GM18520 (cell line): ENCODE data around the gene FARP2.
"Not testable (repeated sequence)": the region's sequence is repeated elsewhere in the genome, so short reads cannot be mapped to it uniquely, and the experiment has no call there.

Experiments used
- ATAC-seq: cut with Tn5 transposase; IDR thresholded peaks from one replicate; pipeline ENCODE4 v1.9.1; 2021; ENCODE audit not compliant: unreplicated experiment

FARP2 gene

GRCh38 chr2:241451840-241452506 is 95.9 kb downstream of the FARP2 start:
- ATAC-seq = no peak

- not testable (repeated sequence) for ATAC-seq
These were observed 97.8 kb downstream of the FARP2 start for GRCh38 chr2:241453919-241454318.

DNA sequence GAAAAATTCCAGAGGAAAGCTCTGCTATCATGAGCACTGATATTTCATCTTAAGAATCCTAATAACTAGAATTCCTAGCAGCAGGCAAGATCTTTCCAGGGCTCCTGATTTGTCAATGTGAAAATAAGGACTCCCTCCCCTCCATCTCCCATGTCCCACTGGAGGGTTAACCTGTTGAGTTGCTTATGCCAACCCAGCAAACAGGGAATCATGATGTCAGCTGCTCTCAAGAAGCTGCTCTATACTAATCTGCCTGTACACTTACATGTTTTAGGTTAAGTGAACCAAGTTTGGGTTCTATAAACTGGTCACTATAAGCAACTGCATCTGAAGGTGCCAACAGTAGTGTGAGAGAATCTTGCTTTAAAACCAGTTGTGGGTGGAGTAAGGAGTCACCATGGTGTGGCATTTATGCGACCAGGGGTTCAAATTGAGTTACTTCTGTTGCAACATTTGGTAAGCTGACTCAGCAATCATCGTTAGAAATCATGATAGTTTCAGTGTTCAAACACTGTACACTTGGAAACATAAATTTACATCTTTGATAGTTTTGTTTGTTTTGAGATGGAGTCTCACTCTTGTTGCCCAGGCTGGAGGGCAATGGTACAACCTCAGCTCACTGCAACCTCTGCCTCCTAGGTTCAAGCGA is 98.9 kb downstream of the FARP2 start:
- ATAC-seq = no peak

DNA sequence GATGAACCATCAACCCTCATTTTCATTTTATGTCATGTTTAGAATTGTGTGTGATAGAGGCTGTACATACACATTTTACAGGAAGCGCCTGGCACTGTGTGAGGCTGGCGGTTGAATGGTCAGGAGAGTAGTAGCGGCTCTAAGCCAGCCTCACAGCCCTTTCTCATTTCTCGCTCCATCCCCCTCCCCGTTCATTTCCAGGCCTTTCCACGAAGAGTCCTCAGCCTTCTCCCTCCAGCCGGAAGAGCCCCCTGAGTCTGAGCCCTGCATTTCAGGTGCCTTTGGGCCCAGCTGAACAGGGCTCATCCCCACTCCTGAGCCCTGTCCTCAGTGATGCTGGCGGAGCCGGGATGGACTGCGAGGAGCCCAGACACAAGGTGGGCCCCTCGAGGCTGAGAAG is 100.5 kb downstream of the FARP2 start:
- no peak for ATAC-seq

DNA sequence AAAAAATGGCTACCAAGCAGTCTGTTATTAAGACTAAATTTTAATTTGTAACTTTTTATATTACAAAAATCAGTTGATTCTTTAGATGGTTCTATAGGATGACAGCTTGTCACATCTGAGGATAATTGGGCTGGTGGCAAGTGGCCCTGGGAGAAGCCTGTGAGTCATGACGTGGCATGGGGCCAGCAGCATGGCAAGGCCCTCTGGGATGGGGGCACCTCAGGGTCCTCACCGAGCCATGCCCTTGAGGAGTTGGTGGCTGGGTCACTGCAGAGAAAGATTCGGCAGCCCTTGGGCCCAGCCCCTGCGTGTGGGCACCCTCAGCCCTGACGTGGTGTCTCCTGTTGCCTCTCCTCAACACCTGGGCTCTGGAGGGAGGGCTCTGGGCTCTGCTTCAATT is 102.6 kb downstream of the FARP2 start:
- ATAC-seq = no peak

DNA sequence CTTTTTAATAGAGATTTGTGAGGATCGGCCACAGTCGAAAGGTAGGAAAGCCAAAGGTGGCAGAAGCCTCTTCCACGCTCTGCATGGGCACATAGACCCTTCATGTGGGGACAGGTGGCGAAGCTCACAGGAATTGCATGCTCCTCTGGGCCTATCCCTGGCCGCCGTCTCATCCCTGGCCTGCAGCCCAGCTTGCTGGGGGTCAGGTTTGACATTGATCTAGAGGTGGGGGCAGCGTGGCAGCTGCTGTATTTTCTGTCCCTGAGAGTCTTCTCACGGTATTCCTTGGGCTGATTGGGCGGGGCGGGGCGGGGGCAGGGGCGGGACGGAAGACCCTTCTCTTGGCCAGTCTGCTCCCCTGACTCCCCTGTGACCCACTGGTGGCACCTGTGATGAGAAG is 103.4 kb downstream of the FARP2 start:
- ATAC-seq = no peak

DNA sequence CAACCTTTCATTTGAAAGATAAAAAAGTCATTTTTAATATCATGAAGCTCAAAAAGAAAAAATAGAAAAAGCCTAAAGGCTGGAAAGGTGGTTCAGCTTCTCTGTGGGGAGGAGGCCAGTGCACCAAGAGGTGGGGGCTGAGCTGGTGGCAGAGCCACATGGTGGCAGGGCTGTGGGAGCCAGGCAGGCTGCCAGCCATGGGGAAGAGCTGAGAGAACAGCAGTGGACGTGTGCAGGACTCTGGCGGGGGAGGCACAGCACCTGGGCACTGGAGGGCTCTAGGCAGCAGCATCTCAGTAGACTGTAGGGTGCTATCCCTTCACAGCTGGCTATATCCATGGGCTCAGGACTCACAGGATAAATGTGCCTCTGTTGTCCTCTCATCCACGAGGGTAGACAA is 104.5 kb downstream of the FARP2 start:
- no peak for ATAC-seq

- ATAC-seq = no peak
These were observed 105.9 kb downstream of the FARP2 start for GRCh38 chr2:241461693-241462677.

GRCh38 chr2:241463276-241464135 is 107.4 kb downstream of the FARP2 start:
- ATAC-seq = no peak

GRCh38 chr2:241465543-241465942 is 109.5 kb downstream of the FARP2 start:
- ATAC-seq = no peak

GRCh38 chr2:241466230-241466629 is 110.1 kb downstream of the FARP2 start:
- ATAC-seq = no peak

- no peak for ATAC-seq
These were observed 111.8 kb downstream of the FARP2 start for GRCh38 chr2:241467777-241468475.

GRCh38 chr2:241468476-241468781 is 112.3 kb downstream of the FARP2 start:
- ATAC-seq = no peak

DNA sequence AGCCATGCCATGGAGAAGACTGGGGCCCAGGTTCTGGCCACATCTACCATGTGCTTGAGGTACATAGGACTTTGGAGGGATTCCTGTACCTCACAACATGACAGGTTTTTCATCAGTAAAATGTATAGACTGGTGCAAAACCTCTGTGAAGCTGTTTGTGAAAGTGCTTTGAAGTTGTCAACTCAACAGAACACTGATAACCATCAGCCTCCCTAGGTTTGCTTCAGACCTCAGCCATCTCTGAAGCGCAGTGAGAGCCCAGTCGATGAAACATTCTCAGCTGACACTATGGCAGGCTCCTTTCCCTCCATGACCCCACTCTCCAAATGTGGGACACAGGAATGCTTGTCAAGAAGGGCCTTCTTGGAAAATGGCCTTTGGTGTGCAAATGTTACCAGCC is 113.7 kb downstream of the FARP2 start:
- no peak for ATAC-seq

- no peak for ATAC-seq
These were observed 117.3 kb downstream of the FARP2 start for GRCh38 chr2:241473399-241473798.

DNA sequence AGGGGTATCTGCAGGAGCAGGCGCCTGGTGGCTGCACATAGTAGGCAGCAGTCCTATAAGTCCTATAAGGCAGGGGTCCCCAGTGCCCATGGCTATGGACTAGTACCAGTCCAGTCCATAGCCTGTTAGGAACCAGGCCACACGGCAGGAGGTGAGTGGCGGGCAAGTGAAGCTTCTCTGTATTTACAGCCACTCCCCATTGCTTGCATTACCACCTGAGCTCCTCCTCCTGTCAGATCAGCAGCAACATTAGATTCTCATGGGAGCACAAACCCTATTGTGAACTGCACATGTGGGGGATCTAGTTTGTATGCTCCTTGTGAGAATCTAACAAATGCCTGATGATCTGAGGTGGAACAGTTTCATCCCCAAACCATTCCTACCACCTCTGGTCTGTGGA is 119.2 kb downstream of the FARP2 start:
- ATAC-seq = no peak

DNA sequence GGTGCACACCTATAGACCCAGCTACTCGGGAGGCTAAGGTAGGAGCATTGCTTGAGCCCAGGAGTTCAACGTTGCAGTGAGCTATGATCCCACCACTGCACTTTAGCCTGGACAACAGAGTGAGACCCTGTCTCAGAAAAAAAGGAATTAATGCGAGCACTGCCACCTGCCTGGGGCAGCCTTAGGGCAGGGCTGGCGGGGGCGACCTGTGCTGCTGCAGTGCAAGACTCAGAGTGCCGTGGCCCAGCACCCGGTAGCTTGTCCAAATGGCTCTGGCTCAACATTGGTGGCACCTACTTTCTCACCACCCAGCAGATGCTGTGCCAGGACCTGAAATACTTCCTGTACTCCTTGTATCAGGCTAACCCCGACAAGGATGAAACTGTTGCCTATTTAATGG is 122.1 kb downstream of the FARP2 start:
- no peak for ATAC-seq

- ATAC-seq = no peak
These were observed 123.2 kb downstream of the FARP2 start for GRCh38 chr2:241479026-241479898.

GRCh38 chr2:241481687-241482086 is 125.6 kb downstream of the FARP2 start:
- no peak for ATAC-seq
